Neural cell (in vitro differentiated cells): ENCODE results near the gene EFCAB8. TPM values are rescaled to one million over a fixed set of nuclear protein-coding genes. Genes with fewer than 3 reads are reported as not detected.

ENCODE experiments used
- H2AFZ ChIP-seq: fragments of 200-600, 300-800 bp; sonication (generic), shearing (Covaris generic); 2 replicates; pipeline ENCODE4 v1.6.0; 2014; ENCODE audit warnings: low read depth, mild to moderate bottlenecking, antibody characterized with exemption, low read length, moderate library complexity
- H3F3A ChIP-seq: fragments of 200-600 bp; shearing (Covaris generic); 2 replicates; pipeline ENCODE4 v1.6.1; 2016; ENCODE audit warnings: mild to moderate bottlenecking, moderate library complexity, mixed read lengths, antibody characterized with exemption, low read length; ENCODE audit not compliant: insufficient read depth, poor library complexity, severe bottlenecking
- H3K27ac ChIP-seq: fragments of 200-600, 300-800 bp; sonication (generic), shearing (Covaris generic); 2 replicates; pipeline ENCODE4 v1.5.1; 2014; ENCODE audit warnings: mild to moderate bottlenecking, low read length, moderate library complexity
- H3K27me3 ChIP-seq: fragments of 300-800, 200-600 bp; sonication (generic), shearing (Covaris generic); 2 replicates; pipeline ENCODE4 v1.6.0; 2014; ENCODE audit warnings: mild to moderate bottlenecking, low read depth, low read length, moderate library complexity; ENCODE audit not compliant: insufficient read depth
- H3K36me3 ChIP-seq: fragments of 300-800, 200-600 bp; sonication (generic), shearing (Covaris generic); 2 replicates; pipeline ENCODE4 v1.5.1; 2014; ENCODE audit warnings: mild to moderate bottlenecking, antibody characterized with exemption, low read length, moderate library complexity; ENCODE audit not compliant: insufficient read depth
- H3K4me2 ChIP-seq: fragments of 300-800, 200-600 bp; sonication (generic), shearing (Covaris generic); 2 replicates; pipeline ENCODE4 v1.6.0; 2014; ENCODE audit warnings: mild to moderate bottlenecking, low read length
- H3K4me3 ChIP-seq: fragments of 300-800, 200-600 bp; sonication (generic), shearing (Covaris generic); 2 replicates; pipeline ENCODE4 v1.5.1; 2014; ENCODE audit warnings: mild to moderate bottlenecking, low read length, moderate library complexity
- H3K79me2 ChIP-seq: fragments of 200-600 bp; shearing (Covaris generic); replicated peaks from 2 replicates; pipeline ENCODE4 v1.6.0; 2014; ENCODE audit warnings: mild to moderate bottlenecking, low read length, moderate library complexity; ENCODE audit not compliant: insufficient read depth
- H3K9ac ChIP-seq: fragments of 300-800, 200-600 bp; sonication (generic), shearing (Covaris generic); 2 replicates; pipeline ENCODE4 v1.6.1; 2016; ENCODE audit warnings: mild to moderate bottlenecking, low read length, mixed read lengths
- H3K9me2 ChIP-seq: fragments of 200-600 bp; shearing (Covaris generic); 2 replicates; pipeline ENCODE4 v1.6.1; 2016; ENCODE audit warnings: mild to moderate bottlenecking, low read length, mixed read lengths; ENCODE audit not compliant: insufficient read depth
- H3K9me3 ChIP-seq: fragments of 200-600, 300-800 bp; sonication (generic), shearing (Covaris generic); 2 replicates; pipeline ENCODE4 v1.6.1; 2016; ENCODE audit warnings: mild to moderate bottlenecking, mixed run types, low read length, moderate library complexity, mixed read lengths
- H4K20me1 ChIP-seq: fragments of 200-600 bp; shearing (Covaris generic); 2 replicates; pipeline ENCODE4 v1.6.1; 2016; ENCODE audit warnings: mild to moderate bottlenecking, mixed run types; ENCODE audit not compliant: insufficient read depth
- EP300 ChIP-seq: fragments of 450-650 bp; conservative IDR thresholded peaks from 2 replicates; pipeline ENCODE4 v1.6.1; 2014; ENCODE audit warnings: antibody characterized with exemption, mild to moderate bottlenecking, moderate library complexity; ENCODE audit not compliant: poor library complexity, severe bottlenecking
- EZH2 ChIP-seq: fragments of 200-600, 300-800 bp; shearing (Covaris generic), sonication (generic); IDR thresholded peaks from 2 replicates; pipeline ENCODE4 v1.6.1; 2014; ENCODE audit warnings: antibody characterized with exemption, low read length, borderline replicate concordance, mild to moderate bottlenecking; ENCODE audit not compliant: insufficient read depth, poor library complexity, severe bottlenecking
- MXI1 ChIP-seq: fragments of 450-650 bp; conservative IDR thresholded peaks from 2 replicates; pipeline ENCODE4 v1.6.1; 2014; ENCODE audit warnings: antibody characterized with exemption, mild to moderate bottlenecking; ENCODE audit not compliant: poor library complexity, severe bottlenecking
- POLR2AphosphoS5 ChIP-seq: IDR thresholded peaks from 2 replicates; pipeline ENCODE4 v1.6.1; 2012
- RAD21 ChIP-seq: fragments of 450-650 bp; conservative IDR thresholded peaks from 2 replicates; pipeline ENCODE4 v1.6.1; 2014; ENCODE audit warnings: antibody characterized with exemption, mild to moderate bottlenecking, moderate library complexity
- SMC3 ChIP-seq: fragments of 450-650 bp; conservative IDR thresholded peaks from 2 replicates; pipeline ENCODE4 v1.6.1; 2014; ENCODE audit warnings: antibody characterized with exemption, mild to moderate bottlenecking, moderate library complexity; ENCODE audit not compliant: poor library complexity
- TAF1 ChIP-seq: IDR thresholded peaks from 2 replicates; pipeline ENCODE4 v1.6.1; 2012; ENCODE audit warnings: low read depth
- polyA plus RNA-seq: library from polyadenylated mRNA; depleted of rRNA; stranded (reverse); fragments of >200 nt; gene quantifications from 2 replicates; pipeline ENCODE4 v1.2.3, GENCODE V29; 2014
- TF ChIP-seq, protein P1 (sequence below): IDR thresholded peaks from 2 replicates; pipeline ENCODE4 v1.6.1; 2012; ENCODE audit warnings: borderline replicate concordance
- TF ChIP-seq, protein P2 (sequence below): fragments of 450-650 bp; IDR thresholded peaks from 2 replicates; pipeline ENCODE4 v1.5.1; 2014; ENCODE audit warnings: antibody characterized with exemption, mild to moderate bottlenecking, moderate library complexity; ENCODE audit not compliant: poor library complexity, severe bottlenecking

EFCAB8 gene
- polyA plus RNA-seq, 1 donor from 2014 or later = not detected

DNA sequence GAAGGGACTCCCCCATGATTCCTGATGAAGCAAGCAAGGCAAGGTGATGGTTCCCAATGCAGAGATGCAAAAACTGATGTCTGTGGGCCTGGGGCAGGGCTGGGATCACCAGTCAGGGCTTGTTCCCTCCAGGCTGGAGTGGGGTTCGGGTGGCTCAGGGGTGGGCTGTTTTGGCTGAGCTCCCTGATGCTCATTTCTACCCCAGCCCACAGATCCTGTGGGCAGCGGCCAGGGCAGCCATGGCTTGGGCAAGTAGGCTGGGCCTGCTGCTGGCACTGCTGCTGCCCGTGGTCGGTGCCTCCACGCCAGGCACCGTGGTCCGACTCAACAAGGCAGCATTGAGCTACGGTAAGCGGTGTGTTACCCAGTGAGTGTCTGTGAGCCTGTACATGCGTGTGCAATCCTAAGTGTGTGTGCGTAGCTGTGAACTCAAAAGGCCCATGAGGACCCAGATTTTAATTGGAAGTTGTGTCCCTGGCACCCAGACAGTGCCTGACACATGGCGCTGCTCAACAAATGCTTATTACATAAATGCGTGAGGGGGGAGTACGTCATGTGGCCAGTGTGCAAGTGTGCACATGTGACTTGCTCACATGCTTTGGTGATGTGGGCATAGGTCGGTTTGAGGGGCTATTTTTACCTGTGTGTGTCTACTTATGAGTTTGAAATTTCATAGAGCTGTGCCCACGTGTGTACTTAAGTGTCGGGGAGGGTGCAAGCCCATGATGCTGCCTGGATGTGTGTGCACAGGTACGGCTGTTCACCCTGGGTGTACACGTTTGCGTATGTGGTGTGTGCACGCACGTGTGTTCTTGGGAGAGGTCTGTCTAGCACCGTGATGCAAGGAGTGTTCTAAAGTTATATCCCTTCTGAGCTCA, 149.9 kb downstream of the EFCAB8 start:
- Histone ChIP-seq H4K20me1 (no peaks in the 10 kb centered on the region), H3K27ac (no peak overlapping the region), H3K9me3 (peaks cover 3% of the 10 kb centered on the region), H3K4me3 (no peak overlapping the region), H3K27me3 (no peaks in the 10 kb centered on the region), H3K9me2 (no peaks in the 10 kb centered on the region), H3K9ac (no peak overlapping the region), H3F3A (no peaks in the 10 kb centered on the region), H3K79me2 (no peaks in the 10 kb centered on the region), H3K4me2 (no peak overlapping the region), H2AFZ (no peak overlapping the region), H3K36me3 (no peaks in the 10 kb centered on the region)
- TF ChIP-seq MXI1 = no peak
- TF ChIP-seq SMC3 = no peak
- no peak for TF ChIP-seq POLR2AphosphoS5
- no peak for TF ChIP-seq TAF1
- TF ChIP-seq, protein P1, sequence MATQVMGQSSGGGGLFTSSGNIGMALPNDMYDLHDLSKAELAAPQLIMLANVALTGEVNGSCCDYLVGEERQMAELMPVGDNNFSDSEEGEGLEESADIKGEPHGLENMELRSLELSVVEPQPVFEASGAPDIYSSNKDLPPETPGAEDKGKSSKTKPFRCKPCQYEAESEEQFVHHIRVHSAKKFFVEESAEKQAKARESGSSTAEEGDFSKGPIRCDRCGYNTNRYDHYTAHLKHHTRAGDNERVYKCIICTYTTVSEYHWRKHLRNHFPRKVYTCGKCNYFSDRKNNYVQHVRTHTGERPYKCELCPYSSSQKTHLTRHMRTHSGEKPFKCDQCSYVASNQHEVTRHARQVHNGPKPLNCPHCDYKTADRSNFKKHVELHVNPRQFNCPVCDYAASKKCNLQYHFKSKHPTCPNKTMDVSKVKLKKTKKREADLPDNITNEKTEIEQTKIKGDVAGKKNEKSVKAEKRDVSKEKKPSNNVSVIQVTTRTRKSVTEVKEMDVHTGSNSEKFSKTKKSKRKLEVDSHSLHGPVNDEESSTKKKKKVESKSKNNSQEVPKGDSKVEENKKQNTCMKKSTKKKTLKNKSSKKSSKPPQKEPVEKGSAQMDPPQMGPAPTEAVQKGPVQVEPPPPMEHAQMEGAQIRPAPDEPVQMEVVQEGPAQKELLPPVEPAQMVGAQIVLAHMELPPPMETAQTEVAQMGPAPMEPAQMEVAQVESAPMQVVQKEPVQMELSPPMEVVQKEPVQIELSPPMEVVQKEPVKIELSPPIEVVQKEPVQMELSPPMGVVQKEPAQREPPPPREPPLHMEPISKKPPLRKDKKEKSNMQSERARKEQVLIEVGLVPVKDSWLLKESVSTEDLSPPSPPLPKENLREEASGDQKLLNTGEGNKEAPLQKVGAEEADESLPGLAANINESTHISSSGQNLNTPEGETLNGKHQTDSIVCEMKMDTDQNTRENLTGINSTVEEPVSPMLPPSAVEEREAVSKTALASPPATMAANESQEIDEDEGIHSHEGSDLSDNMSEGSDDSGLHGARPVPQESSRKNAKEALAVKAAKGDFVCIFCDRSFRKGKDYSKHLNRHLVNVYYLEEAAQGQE = no peak
- TF ChIP-seq, protein P2, sequence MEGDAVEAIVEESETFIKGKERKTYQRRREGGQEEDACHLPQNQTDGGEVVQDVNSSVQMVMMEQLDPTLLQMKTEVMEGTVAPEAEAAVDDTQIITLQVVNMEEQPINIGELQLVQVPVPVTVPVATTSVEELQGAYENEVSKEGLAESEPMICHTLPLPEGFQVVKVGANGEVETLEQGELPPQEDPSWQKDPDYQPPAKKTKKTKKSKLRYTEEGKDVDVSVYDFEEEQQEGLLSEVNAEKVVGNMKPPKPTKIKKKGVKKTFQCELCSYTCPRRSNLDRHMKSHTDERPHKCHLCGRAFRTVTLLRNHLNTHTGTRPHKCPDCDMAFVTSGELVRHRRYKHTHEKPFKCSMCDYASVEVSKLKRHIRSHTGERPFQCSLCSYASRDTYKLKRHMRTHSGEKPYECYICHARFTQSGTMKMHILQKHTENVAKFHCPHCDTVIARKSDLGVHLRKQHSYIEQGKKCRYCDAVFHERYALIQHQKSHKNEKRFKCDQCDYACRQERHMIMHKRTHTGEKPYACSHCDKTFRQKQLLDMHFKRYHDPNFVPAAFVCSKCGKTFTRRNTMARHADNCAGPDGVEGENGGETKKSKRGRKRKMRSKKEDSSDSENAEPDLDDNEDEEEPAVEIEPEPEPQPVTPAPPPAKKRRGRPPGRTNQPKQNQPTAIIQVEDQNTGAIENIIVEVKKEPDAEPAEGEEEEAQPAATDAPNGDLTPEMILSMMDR = no peak
- no peak for TF ChIP-seq EZH2
- no peak for TF ChIP-seq RAD21
- TF ChIP-seq EP300 = no peak

DNA sequence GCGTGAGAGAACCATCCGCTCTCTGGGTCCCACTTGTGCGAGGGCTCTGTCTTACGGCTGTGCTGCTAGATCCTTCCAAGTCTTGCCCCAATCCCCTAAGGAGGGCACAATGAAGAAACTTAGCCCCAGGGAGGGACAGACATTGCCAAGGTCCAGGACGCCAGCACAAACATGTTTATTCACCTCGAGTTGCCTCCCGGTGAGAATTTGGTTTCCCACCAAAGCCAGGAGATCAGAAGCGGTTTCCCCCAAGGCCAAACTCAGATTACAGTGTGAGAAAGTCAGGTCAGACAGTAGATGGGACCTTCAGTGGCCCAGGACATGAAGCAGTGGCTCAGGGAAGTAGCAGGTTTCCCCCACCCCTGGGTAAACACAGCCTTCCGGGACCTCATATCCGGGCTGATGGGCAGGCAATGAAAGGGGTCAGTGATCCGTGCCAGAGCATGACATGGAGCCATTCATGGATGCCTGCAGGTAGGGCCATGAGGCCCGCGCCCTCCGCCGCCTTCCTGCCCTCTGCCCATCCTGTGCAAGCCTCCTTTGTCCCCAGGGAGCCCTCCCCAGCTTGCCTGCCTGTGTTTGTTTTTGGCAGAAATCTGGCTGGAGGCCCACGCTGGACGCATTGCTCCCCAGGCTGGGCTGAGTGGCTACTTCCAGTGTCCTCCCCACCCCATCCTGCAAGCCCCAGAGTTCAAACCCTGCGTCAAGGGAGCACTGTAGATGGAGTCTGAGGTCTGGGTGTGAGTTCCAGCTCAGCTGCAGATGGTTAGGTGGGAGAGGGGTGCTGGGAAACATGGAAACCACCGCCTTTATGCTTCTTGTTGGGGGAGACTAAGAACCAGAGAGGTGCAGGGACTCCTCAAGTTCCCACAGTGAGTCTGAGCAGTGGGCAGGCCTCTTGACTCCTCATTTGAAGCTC, 150.8 kb downstream of the EFCAB8 start:
- peaks cover 3% of the 10 kb centered on the region for H3K9me3 ChIP-seq
- H3K9ac ChIP-seq = no peak overlapping the region
- no peak overlapping the region for H3K27ac ChIP-seq
- H3K4me3 ChIP-seq = no peak overlapping the region
- no peaks in the 10 kb centered on the region for H3F3A ChIP-seq
- no peaks in the 10 kb centered on the region for H3K36me3 ChIP-seq
- no peaks in the 10 kb centered on the region for H3K79me2 ChIP-seq
- H4K20me1 ChIP-seq = no peaks in the 10 kb centered on the region
- no peaks in the 10 kb centered on the region for H3K9me2 ChIP-seq
- TF ChIP-seq RAD21 (no peak), POLR2AphosphoS5 (no peak), EP300 (no peak), SMC3 (no peak), MXI1 (no peak), TAF1 (no peak)
- TF ChIP-seq, protein P1 = no peak
- TF ChIP-seq, protein P2 = no peak
- no peaks in the 10 kb centered on the region for H3K27me3 ChIP-seq
- H3K4me2 ChIP-seq = no peak overlapping the region
- no peak overlapping the region for H2AFZ ChIP-seq
